Hepatocyte (in vitro differentiated cells): Measurements from ENCODE around the gene RNF222.

ENCODE experiments used
- CTCF ChIP-seq: fragments of 200-600 bp; sonication (generic); IDR thresholded peaks from 2 replicates; pipeline ENCODE4 v1.5.1; 2016; ENCODE audit warnings: antibody characterized with exemption, mild to moderate bottlenecking; ENCODE audit not compliant: poor library complexity
- EZH2 ChIP-seq: fragments of 200-600 bp; sonication (generic); IDR thresholded peaks from 2 replicates; pipeline ENCODE4 v1.6.1; 2016; ENCODE audit warnings: antibody characterized with exemption, mild to moderate bottlenecking, borderline replicate concordance
- EZH2phosphoT487 ChIP-seq: fragments of 200-600 bp; sonication (generic); IDR thresholded peaks from one replicate; pipeline ENCODE4 v1.6.1; 2018; ENCODE audit warnings: antibody characterized with exemption, mild to moderate bottlenecking, low read depth, moderate library complexity; ENCODE audit not compliant: unreplicated experiment, severe bottlenecking

- TF ChIP-seq CTCF (no peak), EZH2 (no peak), EZH2phosphoT487 (no peak)
These were observed 20.8 kb upstream of the RNF222 start for GRCh38 chr17:8418471-8418870.
